SK-N-SH treated with all-trans-retinoic acid at 6 μM for 48 hours (cell line): ENCODE measurements around the gene CRABP1.

Experiments used
- ATAC-seq: fragments of 200-7000 bp; cut with Tn5 transposase; 3 replicates; pipeline ENCODE4 v1.9.1; 2020; ENCODE audit warnings: mild to moderate bottlenecking, moderate library complexity
- CSDC2 ChIP-seq: fragments of 250-450 bp; sonication (Bioruptor Pico); IDR thresholded peaks from 2 replicates; pipeline ENCODE4 v1.5.0; 2020; ENCODE audit warnings: mild to moderate bottlenecking, moderate library complexity
- GLIS3 ChIP-seq: fragments of 250-450 bp; sonication (Bioruptor Pico); IDR thresholded peaks from 2 replicates; pipeline ENCODE4 v1.5.0; 2020; ENCODE audit warnings: mild to moderate bottlenecking, moderate library complexity
- ISL1 ChIP-seq: fragments of 250-450 bp; sonication (Bioruptor Pico); IDR thresholded peaks from 2 replicates; pipeline ENCODE4 v2.1.2; 2022; ENCODE audit warnings: mild to moderate bottlenecking, moderate library complexity
- OSR1 ChIP-seq: fragments of 250-450 bp; sonication (Bioruptor Pico); IDR thresholded peaks from 2 replicates; pipeline ENCODE4 v1.8.0; 2022; ENCODE audit warnings: moderate library complexity, mild to moderate bottlenecking, inconsistent platforms
- PPARA ChIP-seq: fragments of 250-450 bp; sonication (Bioruptor Pico); IDR thresholded peaks from 2 replicates; pipeline ENCODE4 v1.5.0; 2020; ENCODE audit warnings: mild to moderate bottlenecking, borderline replicate concordance
- RARB ChIP-seq: fragments of 250-450 bp; sonication (Bioruptor Pico); IDR thresholded peaks from 2 replicates; pipeline ENCODE4 v1.8.0; 2021; ENCODE audit warnings: mild to moderate bottlenecking, moderate library complexity
- SNAI2 ChIP-seq: fragments of 250-450 bp; sonication (Bioruptor Pico); IDR thresholded peaks from 2 replicates; pipeline ENCODE4 v1.5.0; 2020; ENCODE audit warnings: mild to moderate bottlenecking, moderate library complexity
- TCF4 ChIP-seq: fragments of 250-450 bp; sonication (Bioruptor Pico); IDR thresholded peaks from 2 replicates; pipeline ENCODE4 v1.8.0; 2021; ENCODE audit warnings: mild to moderate bottlenecking, moderate library complexity, borderline replicate concordance
- TOX ChIP-seq: fragments of 250-450 bp; sonication (Bioruptor Pico); IDR thresholded peaks from 2 replicates; pipeline ENCODE4 v1.8.0; 2021; ENCODE audit warnings: mild to moderate bottlenecking, moderate library complexity, borderline replicate concordance
- ZC3H10 ChIP-seq: fragments of 250-450 bp; sonication (Bioruptor Pico); IDR thresholded peaks from 2 replicates; pipeline ENCODE4 v1.5.1; 2021; ENCODE audit warnings: mild to moderate bottlenecking, moderate library complexity
- ZFP3 ChIP-seq: fragments of 250-450 bp; sonication (Bioruptor Pico); IDR thresholded peaks from 2 replicates; pipeline ENCODE4 v1.5.0; 2020; ENCODE audit warnings: mild to moderate bottlenecking, moderate library complexity
- ZFP30 ChIP-seq: fragments of 450-650 bp; formaldehyde crosslinking; IDR thresholded peaks from 2 replicates; pipeline ENCODE4 v1.5.0; 2022; ENCODE audit warnings: mild to moderate bottlenecking, moderate library complexity
- ZNF565 ChIP-seq: fragments of 450-650 bp; formaldehyde crosslinking; conservative IDR thresholded peaks from 2 replicates; pipeline ENCODE4 v1.5.0; 2020; ENCODE audit warnings: low read depth, mild to moderate bottlenecking, moderate library complexity
- ZNF70 ChIP-seq: fragments of 450-650 bp; formaldehyde crosslinking; IDR thresholded peaks from 2 replicates; pipeline ENCODE4 v1.5.0; 2020; ENCODE audit warnings: mild to moderate bottlenecking, moderate library complexity
- ZNF8 ChIP-seq: fragments of 450-650 bp; formaldehyde crosslinking; IDR thresholded peaks from 2 replicates; pipeline ENCODE4 v1.5.0; 2020; ENCODE audit warnings: mild to moderate bottlenecking, moderate library complexity
- TF ChIP-seq, protein P1 (sequence below): fragments of 250-450 bp; sonication (Bioruptor Pico); IDR thresholded peaks from 2 replicates; pipeline ENCODE4 v1.8.0; 2020; ENCODE audit warnings: mild to moderate bottlenecking, moderate library complexity, borderline replicate concordance
- TF ChIP-seq, protein P2 (sequence below): fragments of 250-450 bp; sonication (Bioruptor Pico); IDR thresholded peaks from 2 replicates; pipeline ENCODE4 v1.5.1; 2020; ENCODE audit warnings: low read depth, mild to moderate bottlenecking, moderate library complexity
- TF ChIP-seq, protein P3 (sequence below): fragments of 250-450 bp; sonication (Bioruptor Pico); IDR thresholded peaks from 2 replicates; pipeline ENCODE4 v1.5.1; 2021; ENCODE audit warnings: mild to moderate bottlenecking, moderate library complexity
- TF ChIP-seq, protein P4 (sequence below): fragments of 250-450 bp; sonication (Bioruptor Pico); IDR thresholded peaks from 2 replicates; pipeline ENCODE4 v1.8.0; 2021; ENCODE audit warnings: low read depth, mild to moderate bottlenecking, moderate library complexity, borderline replicate concordance

The CRABP1 gene

DNA sequence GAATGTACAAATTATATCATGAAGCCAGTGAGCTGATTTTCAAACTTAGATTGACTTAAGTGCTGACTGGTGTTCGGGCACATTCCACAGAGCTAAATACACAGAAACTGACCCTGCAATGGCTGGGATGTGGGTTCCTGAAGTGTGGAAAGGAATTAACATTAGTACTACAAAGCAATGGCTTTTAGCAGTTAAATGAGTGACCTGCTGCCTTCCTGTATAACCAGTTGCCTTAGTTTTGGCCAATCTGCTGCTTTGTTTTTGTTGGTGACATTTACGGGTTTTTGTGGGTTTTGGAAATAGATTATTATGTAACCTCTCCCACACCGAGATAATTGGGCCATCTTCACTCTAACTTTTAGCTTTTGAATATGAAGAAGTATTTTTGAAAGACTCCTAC is 38.3 kb upstream of the CRABP1 start:
- no peak for ATAC-seq

DNA sequence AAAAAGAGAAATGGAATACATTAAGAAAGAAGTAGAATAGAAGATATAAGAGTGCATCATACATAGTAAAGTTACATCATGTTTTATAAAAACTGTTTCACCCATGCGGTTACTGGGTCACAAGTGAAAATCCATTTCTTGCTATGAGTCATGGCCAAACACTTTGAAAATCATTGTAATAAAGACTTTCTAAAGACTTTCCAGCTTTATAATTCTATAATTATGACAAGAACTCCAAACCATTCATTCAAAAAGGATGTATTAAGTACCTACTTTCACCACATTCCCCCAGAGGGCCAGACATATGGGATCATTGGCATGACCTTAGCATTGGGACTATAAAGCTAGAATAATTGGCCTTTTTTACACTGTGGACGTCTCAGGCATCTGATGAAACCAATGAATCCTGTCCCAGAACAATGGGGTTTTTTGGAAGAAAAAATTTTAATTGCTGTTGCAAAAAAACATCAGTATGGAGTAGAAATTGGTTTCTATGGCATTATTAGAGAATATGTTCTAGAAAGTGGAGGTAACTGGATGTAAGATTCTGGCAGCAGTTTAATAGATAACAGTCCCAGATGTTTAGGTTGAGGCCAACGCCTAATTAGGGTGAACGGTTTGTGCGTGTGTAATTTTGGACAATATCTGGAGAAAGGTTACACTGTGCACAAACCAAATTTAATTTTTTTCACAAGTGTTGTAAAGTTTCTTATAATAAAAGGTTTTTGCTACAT is 37.4 kb upstream of the CRABP1 start:
- TF ChIP-seq ZNF8 = no peak
- peak; percentile 93 for TF ChIP-seq ISL1 (CRISPR knock-in tag)
- TF ChIP-seq, protein P1, sequence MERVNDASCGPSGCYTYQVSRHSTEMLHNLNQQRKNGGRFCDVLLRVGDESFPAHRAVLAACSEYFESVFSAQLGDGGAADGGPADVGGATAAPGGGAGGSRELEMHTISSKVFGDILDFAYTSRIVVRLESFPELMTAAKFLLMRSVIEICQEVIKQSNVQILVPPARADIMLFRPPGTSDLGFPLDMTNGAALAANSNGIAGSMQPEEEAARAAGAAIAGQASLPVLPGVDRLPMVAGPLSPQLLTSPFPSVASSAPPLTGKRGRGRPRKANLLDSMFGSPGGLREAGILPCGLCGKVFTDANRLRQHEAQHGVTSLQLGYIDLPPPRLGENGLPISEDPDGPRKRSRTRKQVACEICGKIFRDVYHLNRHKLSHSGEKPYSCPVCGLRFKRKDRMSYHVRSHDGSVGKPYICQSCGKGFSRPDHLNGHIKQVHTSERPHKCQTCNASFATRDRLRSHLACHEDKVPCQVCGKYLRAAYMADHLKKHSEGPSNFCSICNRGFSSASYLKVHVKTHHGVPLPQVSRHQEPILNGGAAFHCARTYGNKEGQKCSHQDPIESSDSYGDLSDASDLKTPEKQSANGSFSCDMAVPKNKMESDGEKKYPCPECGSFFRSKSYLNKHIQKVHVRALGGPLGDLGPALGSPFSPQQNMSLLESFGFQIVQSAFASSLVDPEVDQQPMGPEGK (CRISPR knock-in tag) = peak; percentile 82
- TF ChIP-seq, protein P2, sequence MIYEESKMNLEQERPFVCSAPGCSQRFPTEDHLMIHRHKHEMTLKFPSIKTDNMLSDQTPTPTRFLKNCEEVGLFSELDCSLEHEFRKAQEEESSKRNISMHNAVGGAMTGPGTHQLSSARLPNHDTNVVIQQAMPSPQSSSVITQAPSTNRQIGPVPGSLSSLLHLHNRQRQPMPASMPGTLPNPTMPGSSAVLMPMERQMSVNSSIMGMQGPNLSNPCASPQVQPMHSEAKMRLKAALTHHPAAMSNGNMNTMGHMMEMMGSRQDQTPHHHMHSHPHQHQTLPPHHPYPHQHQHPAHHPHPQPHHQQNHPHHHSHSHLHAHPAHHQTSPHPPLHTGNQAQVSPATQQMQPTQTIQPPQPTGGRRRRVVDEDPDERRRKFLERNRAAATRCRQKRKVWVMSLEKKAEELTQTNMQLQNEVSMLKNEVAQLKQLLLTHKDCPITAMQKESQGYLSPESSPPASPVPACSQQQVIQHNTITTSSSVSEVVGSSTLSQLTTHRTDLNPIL = peak; percentile 61
- no peak for TF ChIP-seq ZNF70 (CRISPR knock-in tag)
- no peak for TF ChIP-seq TCF4
- no peak for TF ChIP-seq ZFP3 (CRISPR knock-in tag)
- TF ChIP-seq, protein P3, sequence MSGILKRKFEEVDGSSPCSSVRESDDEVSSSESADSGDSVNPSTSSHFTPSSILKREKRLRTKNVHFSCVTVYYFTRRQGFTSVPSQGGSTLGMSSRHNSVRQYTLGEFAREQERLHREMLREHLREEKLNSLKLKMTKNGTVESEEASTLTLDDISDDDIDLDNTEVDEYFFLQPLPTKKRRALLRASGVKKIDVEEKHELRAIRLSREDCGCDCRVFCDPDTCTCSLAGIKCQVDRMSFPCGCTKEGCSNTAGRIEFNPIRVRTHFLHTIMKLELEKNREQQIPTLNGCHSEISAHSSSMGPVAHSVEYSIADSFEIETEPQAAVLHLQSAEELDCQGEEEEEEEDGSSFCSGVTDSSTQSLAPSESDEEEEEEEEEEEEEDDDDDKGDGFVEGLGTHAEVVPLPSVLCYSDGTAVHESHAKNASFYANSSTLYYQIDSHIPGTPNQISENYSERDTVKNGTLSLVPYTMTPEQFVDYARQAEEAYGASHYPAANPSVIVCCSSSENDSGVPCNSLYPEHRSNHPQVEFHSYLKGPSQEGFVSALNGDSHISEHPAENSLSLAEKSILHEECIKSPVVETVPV (CRISPR knock-in tag) = 0 out of 2 replicates have a peak, but pooled peaks have one; percentile 31
- TF ChIP-seq OSR1 (CRISPR knock-in tag) = no peak
- no peak for TF ChIP-seq GLIS3 (CRISPR knock-in tag)
- ATAC-seq = peak; percentile 45

More for the DNA sequence above, 38.3 kb upstream of the CRABP1 start:
- TF ChIP-seq, protein P4, sequence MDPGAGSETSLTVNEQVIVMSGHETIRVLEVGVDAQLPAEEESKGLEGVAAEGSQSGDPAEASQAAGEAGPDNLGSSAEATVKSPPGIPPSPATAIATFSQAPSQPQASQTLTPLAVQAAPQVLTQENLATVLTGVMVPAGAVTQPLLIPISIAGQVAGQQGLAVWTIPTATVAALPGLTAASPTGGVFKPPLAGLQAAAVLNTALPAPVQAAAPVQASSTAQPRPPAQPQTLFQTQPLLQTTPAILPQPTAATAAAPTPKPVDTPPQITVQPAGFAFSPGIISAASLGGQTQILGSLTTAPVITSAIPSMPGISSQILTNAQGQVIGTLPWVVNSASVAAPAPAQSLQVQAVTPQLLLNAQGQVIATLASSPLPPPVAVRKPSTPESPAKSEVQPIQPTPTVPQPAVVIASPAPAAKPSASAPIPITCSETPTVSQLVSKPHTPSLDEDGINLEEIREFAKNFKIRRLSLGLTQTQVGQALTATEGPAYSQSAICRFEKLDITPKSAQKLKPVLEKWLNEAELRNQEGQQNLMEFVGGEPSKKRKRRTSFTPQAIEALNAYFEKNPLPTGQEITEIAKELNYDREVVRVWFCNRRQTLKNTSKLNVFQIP (CRISPR knock-in tag) = no peak
- TF ChIP-seq OSR1 (CRISPR knock-in tag) (no peak), RARB (CRISPR knock-in tag) (no peak), PPARA (no peak), ZC3H10 (CRISPR knock-in tag) (no peak), SNAI2 (CRISPR knock-in tag) (no peak), TOX (CRISPR knock-in tag) (no peak), ZNF70 (CRISPR knock-in tag) (no peak), CSDC2 (no peak), ZNF565 (CRISPR knock-in tag) (no peak), ZNF8 (no peak), ZFP30 (CRISPR knock-in tag) (no peak)
- TF ChIP-seq, protein P1 (CRISPR knock-in tag) = no peak
- TF ChIP-seq, protein P3 (CRISPR knock-in tag) = no peak
- TF ChIP-seq, all 23 proteins: peak for 0
